PC-3 (cell line): Measurements from ENCODE around the gene RPL37A. TPM values are rescaled to one million over a fixed set of nuclear protein-coding genes. Genes with fewer than 3 reads are reported as not detected.

Source experiments
- ATAC-seq: fragments of 200-7000 bp; cut with Tn5 transposase; 2 replicates; pipeline ENCODE4 v1.9.1; 2020; ENCODE audit warnings: mild to moderate bottlenecking, moderate library complexity
- BruUV-seq: library from RNA; stranded (reverse); fragments of 400-500 nt; replicated peaks from 2 replicates; lab custom pipeline; 2021; lab: Mats Ljungman, UMichigan
- CTCF ChIA-PET: fragments of 300-600 bp; sonication (Branson Sonifier 250); formaldehyde crosslinking; loops from one replicate; lab custom pipeline; 2022; ENCODE audit warnings: antibody characterized with exemption; lab: Charles Lee
- POLR2A ChIA-PET: fragments of 300-600 bp; sonication (Branson Sonifier 250); formaldehyde crosslinking; loops from one replicate; lab custom pipeline; 2022; ENCODE audit warnings: antibody characterized with exemption; ENCODE audit not compliant: unreplicated experiment; lab: Charles Lee
- DNase-seq: peaks from one replicate; pipeline ENCODE4 v3.0.0-alpha.2; 2015
- H2AFZ ChIP-seq: fragments of 300-600 bp; sonication (generic); 2 replicates; pipeline ENCODE4 v1.6.0; 2016; ENCODE audit warnings: antibody characterized with exemption, low read length
- H3F3A ChIP-seq: fragments of 300-600 bp; sonication (generic); one replicate; pipeline ENCODE4 v1.6.0; 2017; ENCODE audit warnings: antibody characterized with exemption, low read length, control low read depth, mild to moderate bottlenecking; ENCODE audit not compliant: unreplicated experiment
- H3K27ac ChIP-seq: fragments of 300-600 bp; sonication (generic); 2 replicates; pipeline ENCODE4 v1.5.1; 2016; ENCODE audit warnings: mild to moderate bottlenecking, low read length
- H3K27me3 ChIP-seq: fragments of 300-600 bp; sonication (generic); 2 replicates; pipeline ENCODE4 v1.6.1; 2016; ENCODE audit warnings: low read length, mixed read lengths
- H3K36me3 ChIP-seq: fragments of 300-600 bp; sonication (generic); 2 replicates; pipeline ENCODE4 v1.6.1; 2016; ENCODE audit warnings: low read depth, mixed run types, low read length, mixed read lengths
- H3K4me1 ChIP-seq: fragments of 300-600 bp; sonication (generic); 2 replicates; pipeline ENCODE4 v1.5.1; 2016; ENCODE audit warnings: low read length; ENCODE audit not compliant: insufficient read depth
- H3K4me2 ChIP-seq: fragments of 300-600 bp; sonication (generic); 2 replicates; pipeline ENCODE4 v1.6.0; 2016; ENCODE audit warnings: low read length
- H3K4me3 ChIP-seq: fragments of 300-600 bp; sonication (generic); 2 replicates; pipeline ENCODE4 v1.5.1; 2016; ENCODE audit warnings: mild to moderate bottlenecking, low read length, mixed read lengths
- H3K79me2 ChIP-seq: fragments of 300-600 bp; sonication (generic); 2 replicates; pipeline ENCODE4 v1.6.1; 2017; ENCODE audit warnings: low read length, mixed read lengths
- H3K9ac ChIP-seq: fragments of 300-600 bp; sonication (generic); 2 replicates; pipeline ENCODE4 v1.6.0; 2016; ENCODE audit warnings: mild to moderate bottlenecking, low read length
- H3K9me2 ChIP-seq: fragments of 300-600 bp; sonication (generic); replicated peaks from 2 replicates; pipeline ENCODE4 v1.6.1; 2016; ENCODE audit warnings: mixed run types, low read length, mixed read lengths
- H3K9me3 ChIP-seq: fragments of 300-600 bp; sonication (generic); 2 replicates; pipeline ENCODE4 v1.6.1; 2016; ENCODE audit warnings: low read length, mixed read lengths
- H4K20me1 ChIP-seq: fragments of 300-600 bp; sonication (generic); 2 replicates; pipeline ENCODE4 v1.6.1; 2016; ENCODE audit warnings: low read length, mixed read lengths
- CTCF ChIP-seq: fragments of 300-600 bp; sonication (generic); conservative IDR thresholded peaks from 2 replicates; pipeline ENCODE4 v1.5.1; 2017; ENCODE audit warnings: antibody characterized with exemption, low read depth, mild to moderate bottlenecking, low read length
- EZH2 ChIP-seq: fragments of 300-600 bp; sonication (generic); IDR thresholded peaks from one replicate; pipeline ENCODE4 v1.6.1; 2017; ENCODE audit warnings: antibody characterized with exemption, mild to moderate bottlenecking, low read length; ENCODE audit not compliant: unreplicated experiment
- EZH2phosphoT487 ChIP-seq: fragments of 300-600 bp; sonication (generic); IDR thresholded peaks from 2 replicates; pipeline ENCODE4 v1.6.1; 2018; ENCODE audit warnings: mild to moderate bottlenecking, antibody characterized with exemption, low read length, borderline replicate concordance
- intact Hi-C: fragments of 100-400 bp; cut with micrococcal nuclease; formaldehyde crosslinking; loops from 2 replicates; pipeline ENCODE4 v1.9.0; 2023
- total RNA-seq: library from RNA; depleted of rRNA; stranded (reverse); fragments of >200 nt; gene quantifications from 2 replicates; pipeline ENCODE4 v1.2.3, GENCODE V29; 2014

RPL37A gene
- total RNA-seq, 1 experiment from 2014 or later = 2,472 TPM

- H3K27me3 ChIP-seq = no peaks in the 10 kb centered on the region
- no peak for TF ChIP-seq CTCF
- no peak for TF ChIP-seq EZH2
- TF ChIP-seq EZH2phosphoT487 = no peak
- H3K9me2 ChIP-seq = no peaks in the 10 kb centered on the region
- CTCF ChIA-PET = no interaction called here
- H3K4me3 ChIP-seq = no peak overlapping the region
- no peak overlapping the region for H3K4me2 ChIP-seq
- BruUV-seq = no TSS peak
- intact Hi-C loops = no loop called here
- no peaks in the 10 kb centered on the region for H3F3A ChIP-seq
- H3K36me3 ChIP-seq = 0 out of 2 replicates have a peak, but pooled peaks cover 3% of the 10 kb centered on the region
- H3K79me2 ChIP-seq = no peaks in the 10 kb centered on the region
- no peaks in the 10 kb centered on the region for H3K4me1 ChIP-seq
- no peak overlapping the region for H3K27ac ChIP-seq
- no peak overlapping the region for H2AFZ ChIP-seq
- POLR2A ChIA-PET = no interaction called here
- H3K9ac ChIP-seq = no peak overlapping the region
- DNase-seq (no peak), ATAC-seq (no peak)
- H4K20me1 ChIP-seq = no peaks in the 10 kb centered on the region
- no peaks in the 10 kb centered on the region for H3K9me3 ChIP-seq
Observed at GRCh38 chr2:216469661-216470060, 29.0 kb upstream of the RPL37A start.

- H3K79me2 ChIP-seq = no peaks in the 10 kb centered on the region
- CTCF ChIA-PET = no interaction called here
- intact Hi-C loops = no loop called here
Observed at GRCh38 chr2:216473187-216473586, 25.5 kb upstream of the RPL37A start.

More at GRCh38 chr2:216473187-216473586, 25.5 kb upstream of the RPL37A start:
- H3K9me2 ChIP-seq = no peaks in the 10 kb centered on the region
- POLR2A ChIA-PET = no interaction called here
- H3K4me3 ChIP-seq = no peak overlapping the region
- H3K36me3 ChIP-seq = 0 out of 2 replicates have a peak, but pooled peaks cover 2% of the 10 kb centered on the region
- BruUV-seq = no TSS peak
- no peak overlapping the region for H3K9ac ChIP-seq
- no peak overlapping the region for H3K27ac ChIP-seq
- TF ChIP-seq EZH2 (no peak), EZH2phosphoT487 (no peak), CTCF (no peak)
- H3K27me3 ChIP-seq = no peaks in the 10 kb centered on the region
- DNase-seq (no peak), ATAC-seq (no peak)
- H2AFZ ChIP-seq = no peak overlapping the region
- no peak overlapping the region for H3K4me2 ChIP-seq
- H3K4me1 ChIP-seq = peaks cover 6% of the 10 kb centered on the region
- H3K9me3 ChIP-seq = no peaks in the 10 kb centered on the region
- H3F3A ChIP-seq = no peaks in the 10 kb centered on the region
- H4K20me1 ChIP-seq = no peaks in the 10 kb centered on the region
